Cardiac fibroblast (primary cell): ENCODE results near the gene FAAH.

ENCODE experiments used
- DNase-seq, 2 donors: peaks; one replicate each; pipeline versions ENCODE4 v3.0.0 to v3.0.0-alpha.2; 2010; ENCODE audit warnings: low read depth in 2 of 2
- H3K4me3 ChIP-seq, 2 donors: replicated peaks in 1 of 2; 1 replicate in 1 of 2; 2 replicates in 1 of 2; pipeline ENCODE4 v1.5.1; 2011; ENCODE audit warnings: low read depth in 2 of 2, low read length in 2 of 2, mild to moderate bottlenecking in 2 of 2, moderate library complexity in 1 of 2
- CTCF ChIP-seq: IDR thresholded peaks from one replicate; pipeline ENCODE4 v1.5.1; 2011; ENCODE audit warnings: low read depth, mild to moderate bottlenecking, low read length, inconsistent platforms

The FAAH gene

GRCh38 chr1:46379996-46380395 lies 14.1 kb upstream of the FAAH start:
- H3K4me3 ChIP-seq, result no peak overlapping the region
- TF ChIP-seq CTCF, result no peak
- no peak for DNase-seq

GRCh38 chr1:46380508-46380907 lies 13.6 kb upstream of the FAAH start:
- TF ChIP-seq CTCF, result no peak
- no peak overlapping the region for H3K4me3 ChIP-seq
- DNase-seq, result no peak

GRCh38 chr1:46393510-46393909 lies 607 bp upstream of the FAAH start:
- no peak overlapping the region for H3K4me3 ChIP-seq
- no peak for TF ChIP-seq CTCF
- DNase-seq, result no peak

GRCh38 chr1:46394872-46395465 lies 852 bp downstream of the FAAH start:
- no peak overlapping the region for H3K4me3 ChIP-seq
- peak in 1 of 2 donors; percentile 12 for DNase-seq
- no peak for TF ChIP-seq CTCF

- DNase-seq, result peak in 1 of 2 donors; percentile 24
- no peak overlapping the region for H3K4me3 ChIP-seq
- no peak for TF ChIP-seq CTCF
These were observed 2.6 kb downstream of the FAAH start for GRCh38 chr1:46396441-46397398.

GRCh38 chr1:46399307-46399706 lies 5.2 kb downstream of the FAAH start:
- no peak for TF ChIP-seq CTCF
- DNase-seq, result no peak
- no peak overlapping the region for H3K4me3 ChIP-seq
